GM12892 (cell line): Measurements from ENCODE around the gene COQ8B.
A peak's percentile ranks its signal among the peaks of the same experiment; 100 is the strongest.
"Not testable (repeated sequence)": the region's sequence is repeated elsewhere in the genome, so short reads cannot be mapped to it uniquely, and the experiment has no call there.

Experiments used
- DNase-seq: peaks from one replicate; pipeline ENCODE4 v3.0.0; 2011; ENCODE audit not compliant: insufficient read length
- FAIRE-seq: peaks from 2 replicates; lab custom pipeline; 2011; peaks lifted over from hg19 to GRCh38; lab: Jason Lieb, UNC
- POLR2A ChIP-seq: IDR thresholded peaks from 2 replicates; pipeline ENCODE4 v1.6.1; 2011; ENCODE audit warnings: low read depth, low read length, control low read depth
- POLR2AphosphoS5 ChIP-seq: IDR thresholded peaks from 2 replicates; pipeline ENCODE4 v1.6.1; 2011; ENCODE audit warnings: low read depth, low read length, control low read depth
- TAF1 ChIP-seq: IDR thresholded peaks from 2 replicates; pipeline ENCODE4 v1.6.1; 2011; ENCODE audit warnings: low read depth, mild to moderate bottlenecking, control low read depth, low read length, borderline replicate concordance

The COQ8B gene

DNA sequence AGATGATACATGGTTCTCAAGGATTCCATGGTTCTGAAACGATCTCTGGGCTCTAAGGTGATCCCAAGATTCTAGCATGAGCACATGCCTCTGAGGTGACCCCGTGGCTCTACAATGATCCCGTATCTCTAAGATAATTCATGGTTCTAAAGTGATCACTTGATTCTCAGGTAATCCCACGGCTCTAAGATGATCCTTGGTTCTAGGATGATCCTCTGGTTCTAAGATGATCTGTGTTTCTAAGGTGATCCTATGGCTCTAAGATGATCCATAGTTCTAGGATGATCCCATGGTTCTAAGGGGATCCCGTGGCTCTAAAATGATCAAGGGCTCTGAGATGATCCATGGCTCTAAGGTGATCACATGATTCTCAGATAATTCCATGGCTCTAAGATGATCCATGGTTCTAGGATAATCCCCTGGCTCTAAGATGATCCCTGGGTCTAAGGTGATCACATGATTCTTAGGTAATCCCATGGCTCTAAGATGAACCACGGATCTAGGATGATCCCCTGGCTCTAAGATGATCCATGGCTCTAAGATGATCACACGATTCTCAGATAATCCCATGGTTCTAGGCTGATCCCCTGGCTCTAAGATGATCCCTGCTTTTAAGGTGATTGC, 47.6 kb downstream of the COQ8B start:
- no peak for FAIRE-seq
- no peak for TF ChIP-seq TAF1
- no peak for TF ChIP-seq POLR2AphosphoS5
- no peak for TF ChIP-seq POLR2A

GRCh38 chr19:40667602-40668001, 49.1 kb downstream of the COQ8B start:
- FAIRE-seq (no peak), DNase-seq (no peak)
- TF ChIP-seq POLR2AphosphoS5, result no peak
- no peak for TF ChIP-seq TAF1
- no peak for TF ChIP-seq POLR2A

More for the DNA sequence above, 47.6 kb downstream of the COQ8B start:
- DNase-seq, result no peak

DNA sequence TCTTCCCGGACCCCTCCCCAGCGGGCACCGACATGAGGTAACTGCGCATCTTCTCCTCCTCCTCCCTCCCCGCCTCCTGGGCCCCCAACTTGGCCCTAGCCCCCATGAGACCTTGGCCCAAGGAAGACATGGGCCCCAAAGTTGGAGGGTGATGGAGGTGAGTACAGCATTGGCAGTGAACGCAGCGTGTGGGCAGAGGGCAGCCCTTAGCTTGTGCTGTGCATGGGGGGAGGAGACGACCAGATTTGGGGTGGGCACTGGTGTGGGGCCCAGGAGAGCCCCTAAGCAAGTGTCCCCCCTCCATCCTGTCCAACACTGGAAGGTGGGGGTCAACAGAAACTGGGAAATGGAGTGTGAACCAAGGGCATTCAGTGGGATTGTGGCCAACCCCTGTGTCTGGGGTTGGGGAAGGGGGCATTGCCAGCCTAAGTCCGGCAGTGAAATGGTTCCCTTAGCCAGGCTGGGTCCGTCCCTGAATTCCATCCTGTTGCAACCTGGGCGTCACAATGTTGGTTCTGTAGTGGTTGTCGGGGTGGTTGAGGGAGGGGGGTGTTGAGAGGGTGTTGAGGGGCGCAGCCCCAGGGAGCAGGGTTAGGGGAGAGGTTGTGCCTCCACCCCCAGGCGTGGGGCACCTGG, 49.8 kb downstream of the COQ8B start:
- no peak for TF ChIP-seq POLR2A
- no peak for TF ChIP-seq POLR2AphosphoS5
- no peak for TF ChIP-seq TAF1
- DNase-seq (no peak), FAIRE-seq (no peak)

- DNase-seq (no peak), FAIRE-seq (no peak)
- TF ChIP-seq TAF1 (no peak), POLR2A (no peak), POLR2AphosphoS5 (no peak)
Observed at GRCh38 chr19:40663695-40664692, 52.7 kb downstream of the COQ8B start.

DNA sequence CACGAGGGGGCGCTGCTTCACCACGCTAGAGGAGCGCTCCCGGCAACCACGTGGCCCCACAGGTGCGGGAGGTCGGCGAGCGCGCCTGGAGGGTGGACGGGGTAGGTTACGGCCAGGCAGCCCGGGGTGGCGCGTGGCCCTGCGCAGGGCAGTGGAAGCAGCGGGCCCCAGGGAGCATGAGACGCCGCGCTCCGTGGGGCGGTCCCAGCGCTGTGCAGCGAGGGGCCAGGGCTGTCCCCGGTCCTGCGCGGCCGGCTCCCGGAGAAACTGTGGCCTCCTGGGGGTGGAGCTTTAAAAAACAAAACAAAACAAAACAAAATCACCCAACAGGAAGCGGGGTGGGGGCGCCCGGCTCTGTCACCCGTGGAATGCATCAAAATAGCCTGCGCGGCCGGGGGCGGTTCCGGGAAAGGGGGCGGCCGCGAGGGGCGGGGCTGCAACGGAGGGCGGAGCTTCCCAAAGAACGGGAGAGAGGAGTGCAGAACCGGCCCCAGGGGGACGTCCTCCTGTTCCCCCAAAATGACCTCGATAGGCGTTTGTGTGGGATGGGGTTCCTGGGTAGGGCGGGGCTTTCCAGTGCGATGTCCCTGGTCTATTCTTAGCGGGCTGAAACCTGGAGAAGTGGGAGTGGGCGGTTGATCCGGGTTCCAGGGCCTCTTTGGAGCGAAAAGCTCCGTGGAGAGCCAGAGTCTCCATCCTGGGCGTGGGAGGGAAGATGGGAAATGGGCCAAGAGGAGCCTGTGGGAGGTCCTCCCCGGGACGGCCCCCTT, 53.6 kb downstream of the COQ8B start:
- TF ChIP-seq TAF1 (no peak), POLR2AphosphoS5 (no peak), POLR2A (no peak)
- FAIRE-seq (peak; percentile 90), DNase-seq (peak; percentile 96)

GRCh38 chr19:40661616-40662015, 55.1 kb downstream of the COQ8B start:
- TF ChIP-seq TAF1, result no peak
- DNase-seq (no peak), FAIRE-seq (no peak)

GRCh38 chr19:40659566-40659965, 57.1 kb downstream of the COQ8B start:
- no peak for TF ChIP-seq POLR2A
- TF ChIP-seq POLR2AphosphoS5, result no peak
- TF ChIP-seq TAF1, result no peak
- FAIRE-seq, result no peak
- DNase-seq, result no peak

DNA sequence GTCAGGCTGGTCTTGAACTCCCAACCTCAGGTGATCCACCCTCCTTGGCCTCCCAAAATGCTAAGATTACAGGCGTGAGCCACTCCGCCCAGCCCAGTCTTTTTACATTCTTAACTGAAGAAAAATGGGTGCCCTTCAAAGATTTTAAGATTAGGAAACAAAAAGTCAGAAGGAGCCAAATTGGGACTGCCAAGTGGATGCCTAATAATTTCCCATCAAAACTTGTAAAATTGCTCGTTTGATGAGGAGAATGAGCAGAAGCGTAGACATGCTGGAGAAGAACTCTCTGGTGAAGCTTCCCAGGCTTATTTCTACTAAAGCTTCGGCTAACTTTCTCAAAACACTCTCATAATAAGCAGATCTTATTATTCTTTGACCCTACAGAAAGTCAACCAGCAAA, 57.6 kb downstream of the COQ8B start:
- DNase-seq (no peak), FAIRE-seq (no peak)
- TF ChIP-seq POLR2AphosphoS5 (no peak), POLR2A (no peak), TAF1 (no peak)

DNA sequence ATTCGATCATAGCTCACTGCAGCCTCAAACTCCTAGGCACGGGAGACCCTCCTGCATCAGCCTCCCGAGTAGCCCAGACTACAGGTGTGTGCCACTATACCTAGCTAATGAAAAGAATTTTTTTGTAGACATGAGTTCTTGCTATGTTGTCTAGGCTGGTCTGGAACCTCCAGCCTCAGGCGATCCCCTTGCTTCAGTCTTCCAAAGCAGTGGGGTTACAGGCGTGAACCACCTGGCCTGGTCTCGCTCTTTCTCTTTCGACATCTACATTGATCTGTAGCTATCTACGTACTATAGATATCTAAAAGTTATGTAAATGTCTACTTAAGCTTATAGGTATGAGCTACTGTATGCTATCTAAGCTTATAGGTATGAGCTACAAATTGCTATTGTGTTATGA, 58.7 kb downstream of the COQ8B start:
- FAIRE-seq (no peak), DNase-seq (no peak)
- TF ChIP-seq POLR2A (no peak), POLR2AphosphoS5 (no peak), TAF1 (no peak)

GRCh38 chr19:40655684-40656083, 61.0 kb downstream of the COQ8B start:
- DNase-seq, FAIRE-seq: not testable (repeated sequence)

DNA sequence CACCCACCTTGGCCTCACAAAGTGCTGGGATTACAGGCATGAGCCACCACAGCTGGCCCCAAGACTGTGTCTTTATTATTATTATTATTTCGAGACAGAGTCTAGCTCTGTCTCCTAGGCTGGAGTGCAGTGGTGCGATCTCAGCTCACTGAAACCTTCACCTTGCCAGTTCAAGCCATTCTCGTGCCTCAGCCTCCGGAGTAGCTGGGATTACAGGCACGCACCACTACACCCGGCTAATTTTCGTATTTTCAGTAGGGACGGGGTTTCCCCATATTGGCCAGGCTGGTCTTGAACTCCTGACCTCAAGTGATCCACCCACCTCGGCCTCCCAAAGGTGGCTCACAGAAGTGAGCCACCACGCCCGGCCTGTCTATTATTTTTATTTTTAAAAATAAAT, 64.4 kb downstream of the COQ8B start:
- peak; percentile 36 for FAIRE-seq
- not testable (repeated sequence) for DNase-seq
